NCI-H2171 (cell line): ENCODE data around the gene MSI2.

Experiments used
- DNase-seq: peaks from one replicate; lab custom pipeline; 2025; lab: John Stamatoyannopoulos, UW

Gene MSI2

GRCh38 chr17:57369509-57369945 is 113.2 kb downstream of the MSI2 start:
- no peak for DNase-seq

- no peak for DNase-seq
These were observed 113.8 kb downstream of the MSI2 start for GRCh38 chr17:57370037-57370581.

GRCh38 chr17:57370619-57371018 is 114.3 kb downstream of the MSI2 start:
- no peak for DNase-seq

- no peak for DNase-seq
These were observed 115.8 kb downstream of the MSI2 start for GRCh38 chr17:57372156-57372555.

- DNase-seq: no peak
These were observed 116.7 kb downstream of the MSI2 start for GRCh38 chr17:57373048-57373447.

GRCh38 chr17:57373756-57374155 is 117.4 kb downstream of the MSI2 start:
- DNase-seq: no peak

GRCh38 chr17:57375040-57375769 is 118.9 kb downstream of the MSI2 start:
- no peak for DNase-seq

- no peak for DNase-seq
These were observed 119.5 kb downstream of the MSI2 start for GRCh38 chr17:57375770-57376225.

GRCh38 chr17:57377094-57377493 is 120.8 kb downstream of the MSI2 start:
- no peak for DNase-seq

- no peak for DNase-seq
These were observed 123.0 kb downstream of the MSI2 start for GRCh38 chr17:57379237-57379894.

- no peak for DNase-seq
These were observed 123.6 kb downstream of the MSI2 start for GRCh38 chr17:57379895-57380434.

- no peak for DNase-seq
These were observed 125.2 kb downstream of the MSI2 start for GRCh38 chr17:57381498-57381897.

- DNase-seq: no peak
These were observed 127.9 kb downstream of the MSI2 start for GRCh38 chr17:57384219-57384618.

- DNase-seq: no peak
These were observed 129.7 kb downstream of the MSI2 start for GRCh38 chr17:57385975-57386374.

GRCh38 chr17:57387575-57387974 is 131.3 kb downstream of the MSI2 start:
- DNase-seq: no peak

GRCh38 chr17:57388131-57388725 is 131.9 kb downstream of the MSI2 start:
- no peak for DNase-seq

- no peak for DNase-seq
These were observed 133.2 kb downstream of the MSI2 start for GRCh38 chr17:57389473-57389872.

- no peak for DNase-seq
These were observed 134.9 kb downstream of the MSI2 start for GRCh38 chr17:57391076-57391825.

- no peak for DNase-seq
These were observed 135.6 kb downstream of the MSI2 start for GRCh38 chr17:57391857-57392471.

GRCh38 chr17:57393368-57393767 is 137.0 kb downstream of the MSI2 start:
- no peak for DNase-seq

- DNase-seq: no peak
These were observed 138.1 kb downstream of the MSI2 start for GRCh38 chr17:57394375-57394774.
